H9 (cell line): ENCODE data around the gene RNF208. TPM values are rescaled to one million over a fixed set of nuclear protein-coding genes. Genes with fewer than 3 reads are reported as not detected.
A peak's percentile ranks its signal among the peaks of the same experiment; 100 is the strongest.
"Not testable (repeated sequence)": the region's sequence is repeated elsewhere in the genome, so short reads cannot be mapped to it uniquely, and the experiment has no call there.

Experiments
- DNase-seq: peaks from one replicate; pipeline ENCODE4 v3.0.0-alpha.2; 2017
- H2AFZ ChIP-seq: one replicate; pipeline ENCODE4 v1.6.1; 2013; ENCODE audit warnings: mild to moderate bottlenecking, low read length, control low read depth, moderate library complexity
- H2AK5ac ChIP-seq: 2 replicates; pipeline ENCODE4 v1.6.1; 2013; ENCODE audit warnings: low read length, control low read depth, mixed read lengths; ENCODE audit not compliant: insufficient read length
- H2BK120ac ChIP-seq: one replicate; pipeline ENCODE4 v1.6.1; 2013; ENCODE audit warnings: low read depth, mild to moderate bottlenecking, low read length, control low read depth, inconsistent platforms; ENCODE audit not compliant: poor library complexity, severe bottlenecking
- H2BK12ac ChIP-seq: 2 replicates; pipeline ENCODE4 v1.6.1; 2013; ENCODE audit warnings: low read length, control low read depth, mixed read lengths, low read depth; ENCODE audit not compliant: insufficient read length
- H2BK15ac ChIP-seq: 2 replicates; pipeline ENCODE4 v1.6.1; 2013; ENCODE audit warnings: low read depth, low read length, control low read depth
- H2BK20ac ChIP-seq: one replicate; pipeline ENCODE4 v1.6.1; 2013; ENCODE audit warnings: low read depth, mild to moderate bottlenecking, low read length, control low read depth, inconsistent platforms; ENCODE audit not compliant: poor library complexity, severe bottlenecking
- H2BK5ac ChIP-seq: 2 replicates; pipeline ENCODE4 v1.6.1; 2013; ENCODE audit warnings: low read length, control low read depth, mixed read lengths; ENCODE audit not compliant: insufficient read length
- H3K14ac ChIP-seq: 2 replicates; pipeline ENCODE4 v1.6.1; 2013; ENCODE audit warnings: low read length, control low read depth; ENCODE audit not compliant: insufficient read depth
- H3K18ac ChIP-seq: 2 replicates; pipeline ENCODE4 v1.6.1; 2013; ENCODE audit warnings: low read depth, mild to moderate bottlenecking, mixed read lengths, low read length, control low read depth; ENCODE audit not compliant: insufficient read length
- H3K23ac ChIP-seq: 2 replicates; pipeline ENCODE4 v1.6.1; 2013; ENCODE audit warnings: low read length, control low read depth, mixed read lengths, low read depth; ENCODE audit not compliant: insufficient read length
- H3K23me2 ChIP-seq: 2 replicates; pipeline ENCODE4 v1.6.1; 2013; ENCODE audit warnings: low read depth, mild to moderate bottlenecking, mixed read lengths, low read length, control low read depth; ENCODE audit not compliant: insufficient read length, poor library complexity, severe bottlenecking
- H3K27ac ChIP-seq: 2 replicates; pipeline ENCODE4 v1.5.1; 2013; ENCODE audit warnings: low read length, control low read depth, mixed read lengths, low read depth; ENCODE audit not compliant: insufficient read length
- H3K27me3 ChIP-seq: 2 replicates; pipeline ENCODE4 v1.6.1; 2013; ENCODE audit warnings: low read length, control low read depth, inconsistent platforms; ENCODE audit not compliant: insufficient read depth
- H3K4ac ChIP-seq: 2 replicates; pipeline ENCODE4 v1.6.1; 2013; ENCODE audit warnings: low read depth, mild to moderate bottlenecking, control low read depth, inconsistent platforms, low read length, moderate library complexity
- H3K4me1 ChIP-seq: 2 replicates; pipeline ENCODE4 v1.6.1; 2013; ENCODE audit warnings: low read length, control low read depth, inconsistent platforms; ENCODE audit not compliant: insufficient read depth
- H3K4me2 ChIP-seq: 2 replicates; pipeline ENCODE4 v1.6.1; 2013; ENCODE audit warnings: low read length, control low read depth, mixed read lengths; ENCODE audit not compliant: insufficient read length, insufficient read depth
- H3K56ac ChIP-seq: 2 replicates; pipeline ENCODE4 v1.6.1; 2013; ENCODE audit warnings: low read depth, mild to moderate bottlenecking, mixed read lengths, low read length, control low read depth; ENCODE audit not compliant: insufficient read length
- H3K79me1 ChIP-seq: 2 replicates; pipeline ENCODE4 v1.6.1; 2013; ENCODE audit warnings: low read depth, mild to moderate bottlenecking, moderate library complexity, low read length, control low read depth, inconsistent platforms; ENCODE audit not compliant: insufficient read depth, poor library complexity, severe bottlenecking
- H3K79me2 ChIP-seq: 2 replicates; pipeline ENCODE4 v1.6.1; 2013; ENCODE audit warnings: low read length, control low read depth, inconsistent platforms; ENCODE audit not compliant: insufficient read depth
- H3K9ac ChIP-seq: 2 replicates; pipeline ENCODE4 v1.6.1; 2013; ENCODE audit warnings: low read length, control low read depth, mixed read lengths; ENCODE audit not compliant: insufficient read length; ENCODE audit errors: extremely low read depth
- H3K9me3 ChIP-seq: one replicate; pipeline ENCODE4 v1.6.1; 2013; ENCODE audit warnings: low read depth, low read length, inconsistent platforms; ENCODE audit not compliant: control insufficient read depth
- H3T11ph ChIP-seq: one replicate; pipeline ENCODE4 v1.6.1; 2013; ENCODE audit warnings: mild to moderate bottlenecking, low read length, control low read depth, inconsistent platforms
- H4K20me1 ChIP-seq: one replicate; pipeline ENCODE4 v1.6.1; 2013; ENCODE audit not compliant: control insufficient read depth, insufficient read length, insufficient read depth
- H4K5ac ChIP-seq: 2 replicates; pipeline ENCODE4 v1.6.1; 2013; ENCODE audit warnings: low read depth, mild to moderate bottlenecking, mixed read lengths, low read length, control low read depth; ENCODE audit not compliant: insufficient read length
- H4K8ac ChIP-seq: replicated peaks from 2 replicates; pipeline ENCODE4 v1.6.1; 2013; ENCODE audit warnings: low read length, control low read depth, mixed read lengths, low read depth; ENCODE audit not compliant: insufficient read length
- H4K91ac ChIP-seq: 2 replicates; pipeline ENCODE4 v1.6.1; 2013; ENCODE audit warnings: low read depth, mild to moderate bottlenecking, moderate library complexity, mixed read lengths, low read length, control low read depth; ENCODE audit not compliant: insufficient read length
- H3K27ac Mint-ChIP-seq, 3 experiments: 2 replicates in 2 of 3; 3 replicates in 1 of 3; pipeline ENCODE4 v1.8.0; 2020 to 2021; ENCODE audit warnings: mixed read lengths in 3 of 3, mild to moderate bottlenecking in 1 of 3, moderate library complexity in 1 of 3
- H3K27me3 Mint-ChIP-seq: 2 replicates; pipeline ENCODE4 v1.8.0; 2021; ENCODE audit warnings: low read depth, mild to moderate bottlenecking, moderate library complexity, mixed read lengths
- H3K36me3 Mint-ChIP-seq, 3 experiments: 2 replicates in 2 of 3; 3 replicates in 1 of 3; pipeline ENCODE4 v1.8.0; 2020 to 2021; ENCODE audit warnings: low read depth in 3 of 3, mixed read lengths in 3 of 3; ENCODE audit not compliant: insufficient read depth in 1 of 3
- H3K4me1 Mint-ChIP-seq, 2 experiments: 2 replicates each; pipeline ENCODE4 v1.8.0; 2020; ENCODE audit warnings: mixed read lengths in 2 of 2
- H3K4me3 Mint-ChIP-seq, 2 experiments: 2 replicates in 1 of 2; 3 replicates in 1 of 2; pipeline ENCODE4 v1.8.0; 2020 to 2021; ENCODE audit warnings: mild to moderate bottlenecking in 2 of 2, mixed read lengths in 2 of 2, moderate library complexity in 1 of 2
- H3K9me3 Mint-ChIP-seq, 2 experiments: 2 replicates in 1 of 2; 3 replicates in 1 of 2; pipeline ENCODE4 v1.8.0; 2020; ENCODE audit warnings: mild to moderate bottlenecking in 2 of 2, mixed read lengths in 2 of 2, moderate library complexity in 1 of 2
- CTCF ChIP-seq: fragments of 200-600 bp; sonication (generic); conservative IDR thresholded peaks from 3 replicates; pipeline ENCODE4 v1.8.0; 2021; ENCODE audit warnings: antibody characterized with exemption, mild to moderate bottlenecking
- WGBS: extraction: QIAGEN DNeasy Blood & Tissue Kit; methylation state at CpG from one replicate; pipeline ENCODE4 v1.1.7; 2013; ENCODE audit warnings: missing lambda C conversion rate, low lambda C conversion rate, mixed read lengths; ENCODE audit not compliant: insufficient read length; ENCODE audit errors: extremely low coverage; 5-methylcytosine and 5-hydroxymethylcytosine counted together
- total RNA-seq: library from RNA; stranded (reverse); gene quantifications from 2 replicates; pipeline ENCODE4 v1.2.1, GENCODE V29; 2021

The RNF208 gene
- total RNA-seq, 1 experiment from 2014 or later = 7.7 TPM

GRCh38 chr9:137243626-137244485 is 21.8 kb upstream of the RNF208 start:
- peaks cover 21 to 30% of the 10 kb centered on the region in 2 experiments for H3K4me1 Mint-ChIP-seq
- no CpG with 5 or more reads among the region's 15 CpGs for WGBS
- peak overlapping the region; percentile 77 to 86; a peak in 4 of 5 replicates for H3K4me3 Mint-ChIP-seq
- H2BK15ac ChIP-seq = no peak overlapping the region
- H3K4me1 ChIP-seq = no peaks in the 10 kb centered on the region; the same call in 1 of the 2 replicates
- H4K91ac ChIP-seq = no peak overlapping the region
- no peaks in the 10 kb centered on the region; a peak in 2 of 5 replicates for H3K9me3 Mint-ChIP-seq
- H3K14ac ChIP-seq = no peak overlapping the region
- no peak overlapping the region for H2BK12ac ChIP-seq
- no peak overlapping the region for H2BK20ac ChIP-seq
- H3K23ac ChIP-seq = no peak overlapping the region
- H3K27me3 ChIP-seq = no peaks in the 10 kb centered on the region
- no peaks in the 10 kb centered on the region for H3K79me1 ChIP-seq
- no peak overlapping the region for H3K56ac ChIP-seq
- TF ChIP-seq CTCF = no peak
- H4K20me1 ChIP-seq = peaks cover 3% of the 10 kb centered on the region
- H3K27ac ChIP-seq = no peak overlapping the region
- no peak overlapping the region for H3K18ac ChIP-seq
- H3K27ac Mint-ChIP-seq = peak overlapping the region; percentile 39 to 80 (median 79); a peak in 5 of 7 replicates
- H3K4me2 ChIP-seq = no peak overlapping the region
- H2AFZ ChIP-seq = no peak overlapping the region
- H2BK5ac ChIP-seq = no peak overlapping the region
- no peak overlapping the region for H3K9ac ChIP-seq
- H3K27me3 Mint-ChIP-seq = peaks cover 26% of the 10 kb centered on the region
- no peak overlapping the region for H4K8ac ChIP-seq
- H3K36me3 Mint-ChIP-seq = peaks cover 19 to 26% (median 23%) of the 10 kb centered on the region in 3 experiments
- H3K9me3 ChIP-seq = no peaks in the 10 kb centered on the region
- no peak for DNase-seq
- H3K23me2 ChIP-seq = peaks cover 12% of the 10 kb centered on the region
- H4K5ac ChIP-seq = no peak overlapping the region
- no peak overlapping the region for H2BK120ac ChIP-seq
- H3T11ph ChIP-seq = no peak overlapping the region
- no peaks in the 10 kb centered on the region for H3K79me2 ChIP-seq
- no peak overlapping the region for H3K4ac ChIP-seq
- H2AK5ac ChIP-seq = no peak overlapping the region

GRCh38 chr9:137243266-137243625 is 21.2 kb upstream of the RNF208 start:
- peaks cover 12% of the 10 kb centered on the region for H3K23me2 ChIP-seq
- not testable (repeated sequence) for H3K4me2 ChIP-seq, H3K27ac Mint-ChIP-seq, H3K79me2 ChIP-seq, H2BK120ac ChIP-seq, H2BK15ac ChIP-seq, H3K18ac ChIP-seq, H2BK5ac ChIP-seq, H3K9me3 Mint-ChIP-seq, H4K91ac ChIP-seq, H4K20me1 ChIP-seq, H3K14ac ChIP-seq, H3K9me3 ChIP-seq, H2AK5ac ChIP-seq, H3K23ac ChIP-seq, H3K56ac ChIP-seq, H3K27me3 ChIP-seq, H3K27ac ChIP-seq, H3K9ac ChIP-seq, H3T11ph ChIP-seq, H2BK12ac ChIP-seq, H3K4me1 ChIP-seq, H4K8ac ChIP-seq, DNase-seq, H2BK20ac ChIP-seq, H2AFZ ChIP-seq, H3K4ac ChIP-seq, H3K79me1 ChIP-seq, H4K5ac ChIP-seq
- Mint-ChIP-seq H3K36me3 (peaks cover 19 to 26% (median 24%) of the 10 kb centered on the region in 3 experiments), H3K27me3 (peaks cover 23% of the 10 kb centered on the region), H3K4me1 (peaks cover 21 to 32% of the 10 kb centered on the region in 2 experiments), H3K4me3 (peak overlapping the region; percentile 77 to 86)
- WGBS = no CpG with 5 or more reads among the region's 18 CpGs
